Panc1 (cell line): Measurements from ENCODE around the gene KRT76.

Experiments used
- CTCF ChIP-seq: fragments of 450-650 bp; IDR thresholded peaks from 2 replicates; pipeline ENCODE4 v1.5.1; 2017; ENCODE audit warnings: mild to moderate bottlenecking
- POLR2AphosphoS5 ChIP-seq: IDR thresholded peaks from 2 replicates; pipeline ENCODE4 v1.6.1; 2012; ENCODE audit warnings: mild to moderate bottlenecking, low read depth, low read length, moderate library complexity
- REST ChIP-seq, 2 experiments: IDR thresholded peaks; 2 replicates each; pipeline ENCODE4 v1.6.1; 2011 to 2012; ENCODE audit warnings: low read depth in 2 of 2, control low read depth in 1 of 2, low read length in 1 of 2, mild to moderate bottlenecking in 1 of 2, moderate library complexity in 1 of 2; ENCODE audit not compliant: insufficient read depth in 1 of 2
- TCF7L2 ChIP-seq: IDR thresholded peaks from 2 replicates; pipeline ENCODE4 v1.6.1; 2011; ENCODE audit warnings: mild to moderate bottlenecking, low read depth, low read length, inconsistent platforms

- no peak for TF ChIP-seq CTCF
- no peak for TF ChIP-seq POLR2AphosphoS5
- TF ChIP-seq TCF7L2: no peak
- TF ChIP-seq REST (IDR thresholded peaks at IDR 0.05; ENCODE audit: insufficient read depth in 1 of 2, low read depth in 2 of 2, low read length in 1 of 2): no peak
Measured at GRCh38 chr12:52791271-52792184, 14.4 kb upstream of the KRT76 start.
